Activated CD4-positive, alpha-beta T cell treated with anti-CD3 and anti-CD28 coated beads, Interleukin-2, amount 50 U/mL, for 1 hour (primary cell): ENCODE measurements around the gene ARID5B.
"Not testable (repeated sequence)": the region's sequence is repeated elsewhere in the genome, so short reads cannot be mapped to it uniquely, and the experiment has no call there.

Source experiments
- DNase-seq: peaks from one replicate; pipeline ENCODE4 v3.0.0-alpha.2; 2020

Gene ARID5B

DNA sequence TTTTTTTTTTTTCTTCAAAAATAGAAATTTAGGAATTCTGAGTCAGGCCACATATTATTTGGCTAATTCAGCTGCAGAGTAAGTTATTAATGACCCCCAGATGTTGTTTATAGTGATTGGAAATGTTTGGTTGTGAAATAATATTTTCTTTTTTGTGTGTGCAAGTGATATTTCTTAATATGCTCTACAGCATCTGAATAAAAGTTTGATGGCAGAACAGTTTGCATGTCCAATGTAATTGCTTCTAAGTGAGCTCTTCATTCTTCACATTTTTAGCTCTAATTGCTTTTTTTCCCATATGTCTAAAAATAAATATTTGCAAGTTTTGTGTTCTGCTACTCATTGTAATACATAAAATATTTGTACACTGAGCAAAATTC, 116.0 kb downstream of the ARID5B start:
- DNase-seq = no peak

GRCh38 chr10:62018131-62018911, 116.8 kb downstream of the ARID5B start:
- DNase-seq = no peak

DNA sequence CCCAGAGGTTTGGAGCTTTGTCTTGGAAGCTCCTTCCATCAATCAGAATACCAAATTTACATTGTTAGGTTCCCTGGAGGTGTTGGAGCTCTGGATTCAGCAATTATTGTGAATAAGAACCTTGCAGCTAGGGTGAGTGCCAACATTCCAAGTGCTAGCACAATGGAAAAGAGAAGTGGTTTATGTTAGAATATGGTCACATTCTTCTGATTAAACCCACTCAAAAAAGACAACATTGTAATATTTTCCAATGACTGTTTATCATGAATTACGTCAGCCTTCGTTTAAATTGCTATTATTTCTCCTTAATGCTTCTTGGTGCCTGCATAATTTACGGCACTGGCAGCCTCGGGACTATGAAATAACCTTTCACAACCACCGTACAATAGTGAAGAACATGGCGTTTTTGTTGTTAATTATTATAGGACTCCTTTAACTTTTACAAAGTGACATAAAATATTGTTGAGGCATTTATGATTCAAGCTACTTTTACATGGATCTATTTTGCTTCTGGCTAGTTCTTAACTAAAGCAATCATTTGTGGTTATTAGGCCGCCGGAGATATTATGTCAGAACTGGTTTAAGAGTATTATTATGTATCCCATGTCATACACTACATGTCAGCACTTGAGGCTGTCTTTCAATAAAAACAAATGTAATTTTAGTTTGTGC, 117.7 kb downstream of the ARID5B start:
- DNase-seq = no peak

DNA sequence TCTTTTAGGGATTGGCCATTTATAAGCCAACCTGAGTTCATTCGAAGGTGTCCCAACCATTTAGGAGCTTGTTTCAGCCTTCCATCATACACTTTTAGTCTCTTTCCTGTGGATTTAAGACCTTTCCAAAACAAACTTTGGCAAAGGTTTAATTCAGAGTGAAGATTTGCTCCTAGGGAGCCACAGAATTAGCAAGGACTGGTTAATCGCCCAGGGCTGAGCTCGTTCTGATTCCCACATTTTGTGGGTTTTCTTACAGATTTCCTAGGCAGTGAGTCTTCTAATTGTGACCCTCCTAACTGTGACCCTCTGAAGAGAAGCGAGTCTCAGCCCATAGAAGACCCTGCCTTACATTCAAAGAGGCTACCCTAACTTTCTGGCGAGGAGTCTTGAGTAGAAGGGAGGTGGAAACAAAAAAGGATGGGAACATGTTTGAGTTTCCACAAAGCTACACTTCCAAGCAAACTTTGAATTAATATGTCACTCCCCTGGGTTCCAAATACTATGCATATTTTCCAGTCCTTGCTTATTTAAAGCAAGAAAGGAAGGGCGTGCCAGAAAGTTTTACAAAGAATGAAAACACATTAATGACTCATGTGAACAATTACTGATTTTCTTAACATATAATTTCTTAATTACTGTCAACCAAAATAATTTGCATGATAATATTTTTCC, 118.3 kb downstream of the ARID5B start:
- DNase-seq = no peak

DNA sequence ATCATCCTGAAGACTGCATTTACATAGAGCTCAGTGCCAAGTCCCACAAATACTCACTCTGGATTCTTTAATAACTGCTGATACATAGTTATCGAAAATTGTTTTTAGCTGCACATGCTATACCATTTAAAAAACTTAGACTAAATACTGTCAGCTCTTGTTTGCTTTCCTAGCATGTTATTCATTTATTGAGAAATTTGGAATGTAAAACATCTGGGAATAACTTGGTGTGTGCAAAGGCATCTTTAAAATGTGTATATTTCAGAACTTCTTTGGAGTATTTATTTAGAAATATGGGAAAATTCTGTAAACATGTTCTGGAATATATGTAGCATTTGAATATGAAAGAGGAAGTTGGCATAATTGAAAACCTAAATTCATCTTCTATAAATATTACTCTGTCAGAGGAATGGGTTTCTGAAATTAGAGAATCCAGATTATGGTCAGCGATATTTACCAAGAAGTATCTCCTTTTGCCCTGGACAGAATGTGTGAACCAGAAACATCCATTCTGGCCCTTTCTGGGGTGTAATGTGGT, 119.7 kb downstream of the ARID5B start:
- DNase-seq = no peak

DNA sequence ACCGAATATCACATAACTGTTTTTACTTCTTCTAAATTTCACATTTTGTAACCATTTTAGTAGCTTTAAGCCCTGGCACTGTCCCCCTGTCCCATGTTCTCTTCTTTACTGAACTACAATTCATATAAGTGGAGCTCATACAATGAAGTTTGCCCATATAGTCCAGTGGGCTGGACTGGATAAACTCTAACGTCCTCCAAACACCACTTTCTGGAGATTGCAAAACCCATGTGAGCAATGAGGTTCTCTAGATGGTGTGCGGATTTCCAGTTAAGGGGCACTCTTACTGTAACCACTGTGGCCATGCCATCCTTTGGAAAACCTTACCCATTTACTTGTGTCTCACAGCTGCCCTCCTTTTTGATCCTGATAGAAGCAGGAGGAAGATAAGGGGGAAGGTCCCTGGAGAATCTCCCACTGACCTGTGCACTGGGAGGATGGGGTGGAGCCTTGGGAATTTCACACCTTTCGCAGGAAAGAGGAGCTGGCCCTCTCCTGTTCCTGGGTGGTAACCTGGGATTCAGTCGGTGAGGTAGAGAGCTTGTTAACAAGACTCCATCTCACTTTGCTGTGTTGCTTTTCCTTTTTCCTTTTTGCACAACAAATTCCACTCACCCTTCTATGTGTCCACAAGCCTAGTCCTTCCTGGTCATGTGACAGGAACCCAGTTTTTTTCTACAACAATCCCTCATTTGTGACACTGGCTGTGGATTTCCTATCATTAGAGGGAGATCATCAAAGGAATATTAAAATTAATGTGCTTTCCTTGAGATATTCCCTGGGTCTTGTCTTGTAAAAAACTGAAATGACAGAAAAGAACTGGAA, 120.7 kb downstream of the ARID5B start:
- DNase-seq = no peak

DNA sequence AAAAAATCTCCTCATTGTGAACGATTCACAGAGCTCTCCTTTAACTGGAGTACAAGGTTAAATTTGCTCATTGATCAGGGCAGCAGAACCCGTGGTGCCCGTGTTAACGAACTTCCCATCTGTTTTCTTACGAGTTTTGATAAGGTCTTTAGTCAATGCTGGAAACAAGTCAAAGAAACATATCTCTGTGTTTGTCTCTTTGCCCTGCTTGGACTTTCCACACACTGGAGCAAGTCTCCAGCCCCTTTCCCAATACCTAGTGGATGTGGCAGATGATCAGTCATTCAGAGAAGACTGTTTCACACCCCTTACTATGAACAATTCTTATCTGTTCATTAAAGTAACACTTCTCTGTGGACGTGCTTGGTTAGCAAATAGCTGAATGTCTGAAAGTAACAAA, 121.3 kb downstream of the ARID5B start:
- no peak for DNase-seq

GRCh38 chr10:62023329-62023728, 121.8 kb downstream of the ARID5B start:
- no peak for DNase-seq

DNA sequence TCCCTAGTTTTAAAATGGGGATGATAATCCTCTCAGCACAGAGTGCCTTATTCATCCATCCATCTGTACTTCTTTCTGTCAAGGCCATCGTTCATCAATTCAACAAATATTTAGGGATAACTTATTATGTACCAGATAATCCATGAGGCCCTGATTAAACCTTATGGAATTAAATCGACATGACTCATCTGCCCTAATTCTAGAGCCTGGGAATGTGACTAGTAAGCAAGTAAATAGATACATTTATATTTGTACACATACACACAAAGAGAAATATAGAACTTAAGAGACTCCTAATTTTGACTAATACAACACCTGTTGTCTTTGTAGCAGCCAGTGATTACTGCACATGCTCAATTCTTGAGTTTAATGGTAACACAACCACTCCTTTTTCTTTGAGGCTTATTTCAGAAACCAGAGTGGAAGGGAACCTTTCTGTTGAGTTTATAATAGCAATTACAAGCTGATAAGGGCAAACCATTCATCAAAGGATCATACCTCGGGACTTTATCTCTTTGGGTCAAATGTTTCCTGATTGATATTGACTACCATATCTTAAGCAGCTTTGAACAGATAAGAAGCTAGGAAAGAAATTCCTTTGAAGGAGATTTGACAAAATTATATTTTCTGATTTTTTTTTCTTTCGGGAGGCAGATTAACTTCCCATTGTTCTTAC, 122.7 kb downstream of the ARID5B start:
- no peak for DNase-seq

GRCh38 chr10:62025134-62025794, 123.8 kb downstream of the ARID5B start:
- no peak for DNase-seq

DNA sequence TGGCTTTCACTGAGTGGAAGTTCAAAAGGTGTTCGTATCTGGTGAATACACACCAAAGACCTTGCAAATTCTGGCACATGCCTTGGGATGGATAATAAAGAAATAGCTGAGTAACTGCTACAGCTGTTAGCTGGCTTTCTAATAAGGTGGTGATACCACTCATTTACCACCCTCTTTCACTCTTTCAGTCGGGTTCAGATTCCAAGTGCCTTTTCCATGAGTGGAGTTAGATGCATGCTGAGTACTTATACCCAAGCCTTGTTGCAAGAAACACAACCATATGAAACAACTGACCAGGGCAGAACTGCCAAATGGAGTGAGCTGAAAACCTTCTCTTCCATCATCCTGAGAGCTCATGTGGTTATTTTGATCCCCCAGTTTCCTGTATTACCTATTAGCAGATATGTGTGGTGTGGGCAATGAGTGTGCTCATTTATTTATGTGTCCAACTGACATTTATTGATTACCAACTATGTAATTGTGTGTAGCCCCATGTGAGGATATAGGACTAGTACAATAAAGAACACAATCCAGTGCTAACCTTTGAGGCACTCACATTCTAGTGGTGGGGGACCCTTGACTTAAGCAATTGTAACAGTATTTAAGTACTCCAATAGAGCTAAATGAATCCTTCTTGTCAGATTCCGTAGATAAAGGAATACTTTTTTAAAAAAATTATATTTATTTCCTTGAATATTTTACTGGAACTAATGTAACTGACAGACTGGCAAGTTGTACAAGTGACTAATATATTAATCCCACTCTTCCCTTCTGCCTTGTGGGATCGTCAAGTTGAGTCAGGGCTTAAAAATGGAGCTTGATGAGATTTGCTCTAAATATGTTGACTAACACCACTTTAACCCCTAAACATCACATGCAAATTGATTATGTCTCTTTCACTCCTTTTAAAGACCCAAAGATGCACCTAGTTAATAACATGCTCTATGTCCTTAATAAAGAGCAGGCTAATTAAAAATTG, 124.7 kb downstream of the ARID5B start:
- DNase-seq = no peak

DNA sequence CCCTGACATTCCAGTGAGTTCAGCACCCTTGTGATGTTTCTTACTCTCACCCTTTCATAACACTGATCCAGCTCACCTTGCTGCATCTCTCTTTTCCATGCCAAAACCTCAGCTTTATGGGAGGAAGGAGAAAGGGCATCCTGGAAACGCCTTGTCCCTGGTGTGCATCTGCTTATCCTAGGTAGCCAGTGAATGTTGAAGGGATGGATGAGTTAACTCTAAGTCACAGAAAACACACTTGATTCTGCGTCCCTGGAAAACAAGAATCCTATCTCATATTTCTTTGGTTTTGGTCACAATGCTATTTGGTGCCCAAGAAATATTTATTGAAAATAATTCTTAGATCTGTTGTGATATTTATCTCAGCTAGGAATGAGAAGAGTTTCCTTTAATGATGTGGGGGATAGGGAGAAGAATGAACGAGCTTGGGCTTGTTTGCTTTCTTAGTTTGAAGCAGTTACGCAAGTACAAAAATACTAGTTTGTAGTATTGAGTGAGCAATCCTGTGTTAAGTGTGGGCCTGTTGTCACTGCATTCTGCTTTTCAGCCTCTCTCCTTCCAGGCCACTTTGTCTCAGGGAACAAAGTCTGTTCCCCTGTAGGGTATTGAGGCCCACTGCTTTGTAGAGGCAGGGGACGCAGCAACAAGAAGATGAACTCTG, 126.5 kb downstream of the ARID5B start:
- DNase-seq = no peak

DNA sequence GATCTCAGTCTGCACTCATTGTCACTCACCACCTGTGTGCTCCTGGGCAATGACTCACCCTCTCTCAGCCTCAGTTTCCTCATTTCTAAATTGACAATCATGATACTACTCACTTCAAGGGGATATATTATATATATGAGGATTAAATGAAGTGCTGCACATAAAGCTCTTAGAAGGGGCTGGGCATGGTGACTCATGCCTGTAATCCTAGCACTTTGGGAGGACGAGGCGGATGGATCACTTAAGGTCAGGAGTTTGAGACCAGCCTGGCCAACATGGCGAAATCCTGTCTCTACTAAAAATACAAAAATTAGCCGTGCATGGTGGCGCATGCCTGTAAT, 127.0 kb downstream of the ARID5B start:
- DNase-seq = not testable (repeated sequence)

DNA sequence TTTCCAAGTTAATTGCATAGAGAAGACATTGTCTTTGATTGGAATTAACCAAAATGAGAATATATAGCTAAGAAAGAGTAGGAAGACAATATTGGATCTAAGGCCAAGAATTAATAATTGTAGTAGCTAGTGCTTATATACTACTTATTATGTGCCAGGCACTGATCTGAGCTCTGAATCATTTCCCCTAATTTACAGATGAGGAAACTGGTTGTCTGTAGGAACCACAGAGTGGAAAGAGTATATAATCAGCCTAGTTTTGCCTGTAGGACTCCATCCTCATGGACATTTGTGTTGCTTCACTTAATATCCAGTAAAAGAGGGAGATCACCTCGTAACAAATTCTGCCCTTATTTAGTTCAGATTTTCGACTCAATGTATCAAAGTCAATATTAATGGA, 127.9 kb downstream of the ARID5B start:
- no peak for DNase-seq

- DNase-seq = no peak
Measured at GRCh38 chr10:62031507-62031906, 130.0 kb downstream of the ARID5B start.

DNA sequence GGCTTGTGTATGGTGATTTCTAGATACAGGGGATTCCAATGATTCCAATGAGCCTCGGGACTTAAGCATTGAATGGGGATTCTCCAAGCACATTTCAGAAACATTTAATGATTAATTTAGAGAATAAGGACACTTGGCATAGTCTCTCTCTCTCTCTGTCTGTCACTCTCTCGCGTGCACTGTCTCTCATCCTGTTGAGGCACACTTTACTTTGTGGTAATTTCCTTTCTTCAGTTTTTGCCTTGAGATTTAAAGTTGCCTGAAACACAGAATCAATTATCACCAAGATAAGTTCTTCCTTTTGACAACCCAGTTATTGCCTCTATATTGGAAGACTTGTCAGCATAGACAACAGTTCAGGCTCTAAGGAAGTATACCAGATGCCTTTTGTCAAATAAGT, 131.6 kb downstream of the ARID5B start:
- no peak for DNase-seq

- no peak for DNase-seq
Measured at GRCh38 chr10:62034096-62034640, 132.7 kb downstream of the ARID5B start.

GRCh38 chr10:62036186-62037081, 134.9 kb downstream of the ARID5B start:
- DNase-seq = no peak
